ENCODE data around the gene NCR1.
"Not testable (repeated sequence)": the region's sequence is repeated elsewhere in the genome, so short reads cannot be mapped to it uniquely, and the experiment has no call there.

Gene NCR1

DNA sequence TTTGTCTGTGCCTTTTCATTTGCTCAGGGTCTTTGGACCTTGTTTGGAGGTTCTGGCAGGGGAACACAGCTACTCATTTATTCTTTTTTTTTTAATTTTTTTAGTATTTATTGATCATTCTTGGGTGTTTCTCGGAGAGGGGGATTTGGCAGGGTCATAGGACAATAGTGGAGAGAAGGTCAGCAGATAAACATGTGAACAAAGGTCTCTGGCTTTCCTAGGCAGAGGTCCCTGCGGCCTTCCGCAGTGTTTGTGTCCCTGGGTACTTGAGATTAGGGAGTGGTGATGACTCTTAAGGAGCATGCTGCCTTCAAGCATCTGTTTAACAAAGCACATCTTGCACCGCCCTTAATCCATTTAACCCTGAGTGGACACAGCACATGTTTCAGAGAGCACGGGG, 2.0 kb downstream of the NCR1 start:
- not testable (repeated sequence) for DNase-seq (ENCODE audit: low spot score)

DNA sequence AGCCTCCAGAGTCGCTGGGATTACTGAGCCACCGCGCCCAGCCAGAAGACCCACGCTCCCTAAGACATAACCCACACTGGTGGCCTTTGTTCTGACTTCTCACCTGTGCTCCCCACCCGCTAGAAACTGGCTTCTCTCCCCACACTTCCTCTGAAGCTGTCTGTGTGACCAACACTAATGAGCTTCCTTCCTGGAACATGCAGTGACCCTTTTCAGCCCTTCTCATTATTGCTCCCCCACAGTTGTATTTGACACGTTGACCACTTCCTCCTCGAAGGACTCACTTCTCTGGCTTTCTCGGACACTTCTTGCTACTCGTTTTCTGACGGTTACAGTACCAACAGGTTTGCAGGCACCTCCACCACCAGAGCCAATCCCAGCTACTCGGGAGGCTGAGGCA, 10.9 kb downstream of the NCR1 start:
- DNase-seq (ENCODE audit: low spot score), result no peak

DNA sequence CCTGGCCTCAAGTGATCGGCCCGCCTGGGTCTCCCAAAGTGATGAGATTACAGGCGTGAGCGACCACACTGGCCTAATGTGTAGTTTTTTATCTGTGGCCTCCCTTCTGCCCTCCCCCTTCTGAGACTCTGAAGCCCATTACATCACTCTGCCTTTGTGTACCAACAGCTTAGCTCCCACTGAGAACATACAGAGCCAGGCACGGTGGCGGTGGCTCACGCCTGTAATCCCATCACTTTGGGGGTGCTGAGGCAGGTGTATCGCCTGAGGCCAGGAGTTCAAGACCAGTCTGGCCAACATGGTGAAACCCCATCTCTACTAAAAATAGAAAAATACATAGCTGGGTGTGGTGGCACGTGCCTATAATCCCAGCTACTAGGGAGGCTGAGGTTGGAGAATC, 12.6 kb downstream of the NCR1 start:
- no peak for DNase-seq (ENCODE audit: low spot score)

DNA sequence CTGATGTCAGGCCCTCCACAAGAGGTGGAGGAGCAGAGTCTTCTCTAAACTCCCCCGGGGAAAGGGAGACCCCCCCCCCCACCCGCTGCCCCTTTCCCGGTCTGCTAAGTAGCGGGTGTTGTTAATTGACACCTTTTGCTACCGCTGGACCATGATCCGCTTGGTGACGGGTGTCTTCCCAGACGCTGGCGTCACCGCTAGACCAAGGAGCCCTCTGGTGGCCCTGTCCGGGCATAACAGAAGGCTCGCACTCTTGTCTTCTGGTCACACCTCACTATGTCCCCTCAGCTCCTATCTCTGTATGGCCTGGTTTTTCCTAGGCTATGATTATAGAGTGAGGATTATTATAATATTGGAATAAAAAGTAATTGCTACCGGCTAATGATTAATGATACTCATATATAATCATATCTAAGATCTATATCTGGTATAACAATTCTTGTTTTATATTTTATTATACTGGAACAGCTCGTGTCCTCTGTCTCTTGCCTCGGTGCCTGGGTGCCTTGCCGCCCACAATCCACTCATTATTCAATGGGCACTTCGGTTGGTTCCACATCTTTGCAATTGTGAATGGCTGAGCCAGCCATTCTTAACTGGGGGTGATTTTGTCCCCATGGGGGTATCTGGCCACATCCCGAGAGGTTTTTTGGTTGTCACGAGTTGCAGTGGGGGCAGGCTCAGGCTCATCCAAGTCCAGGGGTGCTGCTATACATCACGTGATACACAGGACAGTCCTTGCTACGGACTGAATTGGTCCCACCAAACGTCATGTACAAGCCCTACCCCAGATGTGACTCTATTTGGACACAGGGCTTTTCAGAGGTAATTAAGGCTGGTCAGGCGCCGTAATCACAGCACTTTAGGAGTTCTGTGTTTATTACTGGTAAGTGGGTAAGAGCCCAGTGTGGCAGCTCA, 14.0 kb downstream of the NCR1 start:
- not testable (repeated sequence) for DNase-seq (ENCODE audit: low spot score)

DNA sequence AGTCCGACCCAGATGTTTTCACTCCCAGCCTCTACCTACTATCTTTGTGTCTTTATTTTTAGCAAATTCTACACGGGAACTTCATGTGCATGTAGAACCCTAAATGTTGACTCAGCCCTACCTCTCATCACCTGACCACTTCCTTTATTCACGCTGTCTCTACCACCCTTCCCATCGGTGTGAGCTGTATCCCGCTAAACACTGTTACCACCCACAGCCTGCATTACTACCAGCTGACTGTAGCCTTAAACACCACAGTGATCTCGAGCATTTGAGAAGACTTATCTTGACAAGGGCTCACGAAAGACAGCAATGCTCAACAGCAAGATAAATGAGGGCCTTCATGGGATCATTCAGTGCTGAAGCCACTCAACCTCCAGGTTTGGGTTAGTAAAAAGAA, 15.1 kb downstream of the NCR1 start:
- DNase-seq (ENCODE audit: low spot score), result no peak

DNA sequence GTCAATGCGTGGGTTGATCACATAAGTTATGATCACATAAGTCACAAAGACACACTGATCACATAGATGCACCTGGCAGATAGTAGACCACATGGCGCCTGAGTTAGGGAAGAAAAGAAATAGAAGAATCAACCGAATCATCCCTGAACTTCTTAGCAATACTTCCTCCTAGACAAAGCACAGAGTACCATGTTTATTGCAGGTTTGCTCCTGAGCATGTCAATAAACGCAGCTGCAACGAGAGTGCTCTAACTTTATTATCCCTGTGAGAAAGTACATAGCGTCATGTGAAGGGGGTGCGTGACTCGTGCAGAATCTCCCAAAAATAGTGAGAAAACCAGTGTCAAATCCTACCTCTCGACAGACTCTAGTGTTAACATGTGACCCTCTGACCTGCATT, 17.3 kb downstream of the NCR1 start:
- no peak for DNase-seq (ENCODE audit: low spot score)

DNA sequence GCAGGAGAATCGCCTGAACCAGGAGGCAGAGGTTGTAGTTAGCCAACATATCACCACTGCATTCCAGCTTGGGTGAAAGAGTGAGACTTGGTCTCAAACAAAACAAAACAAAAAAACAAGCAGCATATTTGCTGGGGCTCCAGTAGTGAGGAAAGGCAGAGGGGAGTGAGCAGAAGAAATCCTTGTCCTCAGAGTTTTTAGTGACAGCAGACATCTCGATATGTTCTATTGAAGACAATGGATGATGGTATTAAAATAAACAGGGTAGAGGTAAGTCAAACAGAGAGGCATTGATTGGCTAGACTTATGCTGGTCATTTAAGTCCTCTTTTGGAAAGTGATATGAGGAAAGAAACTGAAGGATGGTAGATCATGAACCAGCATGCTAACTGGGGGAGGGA, 22.4 kb downstream of the NCR1 start:
- no peak for DNase-seq (ENCODE audit: low spot score)

DNA sequence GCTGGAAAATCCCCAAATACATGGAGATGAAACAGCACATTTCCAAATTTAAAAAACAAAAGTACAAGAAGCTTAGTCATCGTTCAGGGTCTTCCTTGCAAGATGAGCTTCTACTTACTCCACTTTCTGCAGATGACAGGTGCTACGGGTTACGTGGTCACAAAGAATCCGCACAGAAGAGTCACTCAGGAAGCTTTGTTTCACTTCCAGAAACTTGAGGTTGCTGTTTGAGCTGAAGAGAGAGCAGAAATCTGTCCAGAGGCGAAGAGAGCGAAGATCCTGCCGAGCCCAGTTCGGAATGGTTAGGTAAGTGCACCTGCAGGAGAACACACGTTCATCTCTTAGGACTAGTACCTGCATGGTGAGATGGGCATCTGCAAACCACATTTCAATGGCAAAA, 32.0 kb downstream of the NCR1 start:
- no peak for DNase-seq (ENCODE audit: low spot score)

DNA sequence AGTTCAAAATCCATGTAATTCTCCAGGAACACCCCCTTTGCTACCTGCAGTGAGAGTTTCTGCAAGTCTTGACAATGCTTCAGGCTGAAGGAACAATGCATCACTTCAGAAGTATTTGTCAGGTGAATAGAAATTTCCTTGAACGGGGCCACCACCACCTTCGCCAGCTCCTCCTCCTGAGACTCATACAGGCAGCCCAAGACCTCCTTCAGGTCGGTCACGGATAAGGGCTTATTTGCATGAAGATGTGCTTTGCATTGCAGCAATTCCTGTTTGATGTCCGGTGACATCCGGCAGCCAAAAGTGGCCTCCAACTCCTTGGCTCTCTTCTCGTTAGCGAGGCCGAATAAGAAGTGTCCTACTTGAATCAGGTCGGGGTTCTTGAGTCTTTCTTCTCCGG, 33.0 kb downstream of the NCR1 start:
- DNase-seq (ENCODE audit: low spot score), result no peak

DNA sequence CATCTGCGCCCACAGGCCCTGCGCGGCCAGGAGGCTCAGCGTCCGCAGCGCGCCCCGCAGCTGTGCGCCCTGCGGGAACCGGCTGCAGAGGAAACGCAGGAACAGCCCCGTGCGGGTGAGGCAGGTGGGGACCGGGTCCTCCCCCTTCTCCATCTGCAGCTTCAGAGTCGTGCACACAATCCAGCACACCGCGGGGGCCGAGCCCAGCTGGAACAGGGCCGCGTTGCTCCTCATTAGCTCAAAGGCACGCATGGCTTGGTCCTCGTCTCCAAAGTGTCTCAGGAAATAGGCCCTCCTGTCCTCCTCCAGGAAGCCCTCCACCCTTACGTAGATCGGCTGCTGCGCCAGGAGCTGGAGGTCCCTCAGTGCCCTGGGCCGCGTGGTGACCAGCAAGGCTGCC, 33.6 kb downstream of the NCR1 start:
- not testable (repeated sequence) for DNase-seq (ENCODE audit: low spot score)

DNA sequence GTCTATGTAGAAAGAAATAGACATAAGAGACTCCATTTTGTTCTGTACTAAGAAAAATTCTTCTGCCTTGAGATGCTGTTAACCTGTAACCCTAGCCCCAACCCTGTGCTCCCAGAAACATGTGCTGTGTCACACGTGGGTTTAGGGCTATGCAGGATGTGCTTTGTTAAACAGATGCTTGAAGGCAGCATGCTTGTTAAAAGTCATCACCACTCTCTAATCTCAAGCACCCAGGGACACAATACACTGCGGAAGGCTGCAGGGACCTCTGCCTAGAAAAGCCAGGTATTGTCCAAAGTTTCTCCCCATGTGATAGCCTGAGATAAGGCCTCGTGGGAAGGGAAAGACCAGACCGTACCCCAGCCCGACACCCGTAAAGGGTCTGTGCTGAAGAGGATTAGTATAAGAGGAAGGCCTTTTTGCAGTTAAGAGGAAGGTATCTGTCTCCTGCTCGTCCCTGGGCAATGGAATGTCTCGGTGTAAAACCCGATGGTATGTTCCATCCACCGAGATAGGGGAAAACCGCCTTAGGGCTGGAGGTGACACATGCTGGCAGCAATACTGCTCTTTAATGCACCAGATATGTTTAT, 37.9 kb downstream of the NCR1 start:
- DNase-seq (ENCODE audit: low spot score), result not testable (repeated sequence)

DNA sequence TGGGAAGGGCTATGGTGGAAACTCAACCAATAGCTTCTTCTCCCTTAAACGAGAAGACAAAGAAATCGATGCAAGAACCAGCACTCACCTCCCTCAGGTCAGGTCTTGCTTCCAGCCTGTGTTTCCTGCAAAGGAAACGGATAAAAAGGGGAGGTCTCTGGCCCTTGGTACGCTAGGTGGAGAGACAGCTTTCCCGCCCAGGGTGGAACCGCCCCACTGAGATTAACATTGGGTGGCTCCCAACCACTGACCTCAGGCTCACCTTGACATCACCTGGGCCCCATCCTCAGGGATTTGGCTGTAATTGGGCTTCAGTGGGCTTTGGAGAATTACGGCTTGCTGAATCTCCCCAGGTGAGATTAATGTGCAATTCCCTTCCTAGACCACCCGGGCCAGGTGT, 41.4 kb downstream of the NCR1 start, which contains the start of gene NLRP7:
NLRP7 (minus strand) TSS at position 150 of the 400 bp plus-strand sequence.
- no peak for DNase-seq (ENCODE audit: low spot score)

DNA sequence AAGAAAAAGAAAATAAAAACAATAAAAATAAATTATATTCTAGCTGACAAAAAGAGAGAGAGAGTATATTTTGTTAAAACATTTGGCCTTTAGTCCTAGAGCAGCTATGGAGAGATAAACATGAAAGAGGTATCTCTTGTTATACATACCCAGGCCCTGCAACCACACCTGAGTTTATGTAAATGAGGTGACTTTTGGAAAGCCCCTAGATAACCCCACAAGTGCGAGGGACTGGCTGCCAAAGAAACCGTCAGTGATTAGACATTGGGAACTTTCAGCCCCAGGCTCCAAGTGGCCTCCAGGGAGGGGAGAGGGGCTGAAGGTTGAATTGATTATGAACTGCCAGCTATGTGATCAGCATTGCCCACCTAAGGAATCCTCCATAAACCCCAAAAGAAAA, 43.5 kb downstream of the NCR1 start:
- DNase-seq (ENCODE audit: low spot score), result no peak

DNA sequence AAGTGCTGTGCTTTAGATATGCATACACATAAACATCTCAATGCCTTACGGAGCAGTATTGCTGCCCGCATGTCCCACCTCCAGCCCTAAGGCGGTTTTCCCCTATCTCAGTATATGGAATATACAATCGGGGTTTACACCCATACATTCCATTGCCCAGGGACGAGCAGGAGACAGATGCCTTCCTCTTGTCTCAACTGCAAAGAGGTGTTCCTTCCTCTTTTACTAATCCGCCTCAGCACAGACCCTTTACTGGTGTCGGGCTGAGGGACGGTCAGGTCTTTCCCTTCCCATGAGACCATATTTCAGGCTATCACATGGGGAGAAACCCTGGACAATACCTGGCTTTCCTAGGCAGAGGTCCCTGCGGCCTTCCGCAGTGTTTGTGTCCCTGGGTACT, 44.6 kb downstream of the NCR1 start:
- not testable (repeated sequence) for DNase-seq (ENCODE audit: low spot score)

DNA sequence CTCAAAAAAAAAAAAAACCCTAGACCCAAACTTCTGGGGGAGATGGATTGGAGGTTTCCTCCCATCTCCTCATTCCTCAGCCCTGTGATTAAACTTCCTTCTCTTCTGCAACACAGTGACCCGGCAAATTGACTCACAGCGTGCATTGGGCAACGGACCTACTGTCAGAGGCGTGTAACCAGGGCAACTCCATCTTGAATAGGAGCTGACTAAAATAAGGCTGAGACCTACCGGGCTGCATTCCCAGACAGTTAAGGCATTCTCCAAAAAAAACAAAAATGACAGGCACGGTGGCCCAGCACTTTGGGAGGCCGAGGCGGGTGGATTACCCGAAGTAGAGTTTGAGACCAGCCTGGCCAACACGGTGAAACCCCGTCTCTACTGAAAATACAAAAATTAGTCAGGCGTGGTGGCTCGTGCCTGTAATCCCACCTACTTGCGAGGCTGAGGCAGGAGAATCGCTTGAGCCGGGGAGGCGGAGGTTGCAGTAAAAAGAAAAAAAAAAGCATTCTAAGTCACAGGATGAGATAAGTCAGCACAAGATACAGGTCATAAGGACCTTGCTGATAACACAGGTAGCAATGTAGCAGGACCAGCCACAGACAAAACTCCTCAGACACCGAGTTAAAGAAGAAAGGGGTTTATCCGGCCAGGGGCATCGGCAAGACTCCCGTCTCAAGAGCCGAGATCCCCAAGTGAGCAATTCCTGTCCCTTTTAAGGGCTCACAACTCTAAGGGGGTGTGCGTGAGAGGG, 46.8 kb downstream of the NCR1 start:
- DNase-seq (ENCODE audit: low spot score), result no peak

DNA sequence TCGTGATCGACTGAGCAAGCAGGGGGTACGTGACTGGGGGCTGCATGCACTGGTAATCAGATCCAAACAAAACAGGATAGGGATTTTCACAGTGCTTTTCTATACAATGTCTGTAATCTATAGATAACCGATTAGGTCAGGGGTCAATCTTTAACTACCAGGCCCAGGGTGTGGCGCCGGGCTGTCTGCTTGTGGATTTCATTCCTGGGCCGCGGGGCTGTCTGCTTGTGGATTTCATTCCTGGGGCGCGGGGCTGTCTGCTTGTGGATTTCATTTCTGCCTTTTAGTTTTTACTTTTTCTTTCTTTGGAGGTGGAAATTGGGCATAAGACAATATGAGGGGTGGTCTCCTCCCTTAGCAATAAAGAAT, 47.4 kb downstream of the NCR1 start:
- DNase-seq (ENCODE audit: low spot score), result not testable (repeated sequence)

DNA sequence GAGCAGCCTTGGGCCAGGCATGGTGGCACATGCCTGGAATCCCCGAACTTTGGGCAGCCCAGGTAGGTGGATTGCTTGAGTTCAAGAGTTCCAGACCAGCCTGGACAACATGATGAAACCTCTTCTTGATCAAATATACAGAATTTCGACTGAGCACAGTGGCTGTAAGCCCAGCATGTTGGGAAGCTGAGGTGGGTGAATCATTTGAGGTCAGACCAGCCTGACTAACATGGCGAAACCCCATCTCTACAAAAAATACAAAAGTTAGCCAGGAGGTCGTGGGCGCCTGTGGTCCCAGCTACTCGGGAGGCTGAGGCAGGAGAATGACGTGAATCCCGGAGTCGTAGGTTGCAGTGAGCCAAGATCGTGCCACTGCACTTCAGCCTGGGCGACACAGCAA, 49.4 kb downstream of the NCR1 start:
- DNase-seq (ENCODE audit: low spot score), result no peak

DNA sequence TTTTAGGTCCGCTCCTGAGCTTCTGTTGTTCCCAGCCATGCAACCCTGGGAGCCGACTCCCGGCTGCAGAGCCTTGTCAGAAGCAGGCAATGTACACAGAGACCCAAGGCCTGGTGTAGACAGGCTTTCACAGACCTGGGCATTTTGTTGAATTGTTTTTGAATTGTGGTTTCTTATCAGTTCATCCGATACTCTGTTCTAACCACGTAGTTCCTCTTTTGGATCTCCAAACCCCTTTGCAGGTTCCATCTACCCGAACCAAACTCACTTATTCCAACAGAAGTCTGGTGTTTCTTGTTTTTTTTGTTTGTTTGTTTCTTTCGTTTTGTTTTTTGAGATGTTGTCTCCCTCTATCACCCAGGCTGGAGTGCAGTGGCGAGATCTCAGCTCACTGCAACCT, 53.9 kb downstream of the NCR1 start:
- DNase-seq (ENCODE audit: low spot score), result no peak
